ENCODE measurements around the gene RECQL5.
"Not testable (repeated sequence)": the region's sequence is repeated elsewhere in the genome, so short reads cannot be mapped to it uniquely, and the experiment has no call there.

Gene RECQL5

DNA sequence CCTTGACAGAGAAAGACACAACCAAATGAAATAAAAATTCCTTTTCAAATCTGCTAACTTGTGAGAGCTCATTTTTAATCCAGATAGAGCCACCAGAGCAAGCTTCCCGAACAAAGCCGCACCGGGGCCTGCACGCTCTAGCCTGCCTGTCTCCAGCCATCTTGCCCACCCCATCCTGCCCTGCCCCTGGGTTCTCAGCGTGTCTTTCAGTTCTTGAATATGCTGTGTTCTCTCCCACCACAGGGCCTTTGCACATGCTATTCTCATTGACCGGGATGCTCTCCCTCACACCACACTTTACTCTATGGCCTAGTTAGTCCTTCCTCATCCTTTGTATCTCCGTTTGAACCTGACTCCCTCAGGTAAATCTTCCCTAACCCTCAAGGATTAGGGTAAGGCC, 19.0 kb downstream of the RECQL5 start:
- DNase-seq (ENCODE audit: low read depth): no peak

DNA sequence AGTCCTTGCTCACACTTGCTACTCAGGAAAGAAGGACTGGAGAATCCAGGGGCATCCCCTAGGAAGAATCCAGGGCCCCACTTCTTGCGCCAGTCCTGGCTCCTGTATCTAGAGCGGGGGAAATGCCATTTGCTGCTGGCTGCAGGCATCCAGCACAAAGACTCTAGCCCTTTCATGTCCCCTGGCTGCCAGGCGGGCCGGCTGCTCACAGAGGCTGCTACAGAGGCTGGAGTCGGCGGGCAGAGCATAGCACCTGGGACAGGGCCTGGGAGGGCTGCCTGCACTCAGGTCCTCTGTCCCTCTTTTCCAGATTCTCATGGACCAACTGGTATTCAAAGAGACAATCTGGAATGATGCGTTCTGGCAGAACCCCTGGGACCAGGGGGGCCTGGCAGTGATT, 19.9 kb downstream of the RECQL5 start:
- no peak for DNase-seq (ENCODE audit: low read depth)

DNA sequence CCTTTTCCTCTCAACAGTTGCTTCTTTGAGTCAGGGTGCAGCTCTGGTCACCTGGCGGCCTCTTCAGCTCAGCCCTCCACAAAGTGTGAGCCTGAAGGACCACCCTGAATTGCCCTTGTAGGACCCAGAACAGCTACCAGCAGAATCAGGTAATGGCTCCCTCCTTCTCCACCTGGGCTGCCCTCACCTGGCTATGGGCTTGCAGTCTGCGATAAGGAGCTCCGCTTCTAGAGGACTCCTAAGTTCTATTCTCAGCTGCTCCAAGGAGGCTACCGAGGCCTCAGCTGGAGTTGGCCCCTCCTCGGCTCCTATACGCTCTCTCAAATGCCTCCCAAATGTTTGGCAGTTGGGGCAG, 20.3 kb downstream of the RECQL5 start:
- DNase-seq (ENCODE audit: low read depth): no peak

DNA sequence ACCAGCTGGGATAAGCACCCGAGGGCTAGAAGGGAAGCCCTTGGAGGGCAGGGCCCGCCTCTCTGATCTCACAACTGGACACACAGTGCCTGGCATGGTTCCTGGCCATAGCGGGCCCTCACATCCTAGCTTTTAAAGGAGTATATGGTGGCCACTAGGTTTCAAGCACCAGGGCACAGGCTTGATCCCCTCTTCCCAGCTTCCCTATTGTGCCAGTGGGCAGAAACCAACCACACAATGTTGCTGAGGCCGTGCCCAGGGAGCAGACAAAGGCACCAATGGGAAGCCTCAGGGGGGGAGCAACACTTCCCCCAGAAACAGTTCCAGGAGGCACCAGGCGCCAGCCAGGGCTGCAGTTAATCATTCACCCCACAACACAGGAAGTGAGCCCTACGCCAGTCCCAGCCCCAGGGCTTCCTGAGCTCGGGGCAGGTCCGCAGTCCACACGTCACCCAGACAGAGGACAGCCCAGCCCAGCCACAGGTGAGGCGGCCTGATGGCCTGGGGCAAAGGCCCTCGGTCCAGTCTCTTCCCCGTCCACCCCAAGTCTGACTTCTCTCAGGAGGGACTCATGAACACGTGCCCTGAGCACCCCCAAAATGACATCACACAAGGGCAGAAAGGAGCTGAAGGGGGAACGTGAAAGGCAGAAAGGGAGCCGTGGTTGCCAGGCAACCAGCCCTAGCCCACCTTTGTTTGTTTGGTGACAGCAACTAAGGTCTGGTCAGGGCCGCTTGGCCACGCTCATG, 20.9 kb downstream of the RECQL5 start:
- DNase-seq (ENCODE audit: low read depth): no peak

DNA sequence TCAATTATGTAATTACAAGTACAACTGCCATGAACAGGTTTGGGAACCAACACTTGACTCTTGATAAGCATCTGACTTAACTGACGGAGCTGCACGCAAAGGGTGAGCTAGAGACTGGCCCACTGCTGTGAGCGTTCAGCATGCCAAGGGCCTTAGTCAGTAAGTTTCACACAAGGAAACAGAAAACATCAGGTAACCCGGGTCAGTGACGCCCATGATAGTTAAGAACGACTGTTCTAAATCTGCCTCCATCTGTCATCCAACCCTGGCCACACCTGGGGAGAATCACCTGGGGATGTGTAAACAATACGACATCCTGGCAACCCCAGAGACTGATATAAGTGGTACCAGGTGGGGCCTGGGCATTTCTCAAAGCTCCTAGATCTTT, 21.5 kb downstream of the RECQL5 start:
- no peak for DNase-seq (ENCODE audit: low read depth)

DNA sequence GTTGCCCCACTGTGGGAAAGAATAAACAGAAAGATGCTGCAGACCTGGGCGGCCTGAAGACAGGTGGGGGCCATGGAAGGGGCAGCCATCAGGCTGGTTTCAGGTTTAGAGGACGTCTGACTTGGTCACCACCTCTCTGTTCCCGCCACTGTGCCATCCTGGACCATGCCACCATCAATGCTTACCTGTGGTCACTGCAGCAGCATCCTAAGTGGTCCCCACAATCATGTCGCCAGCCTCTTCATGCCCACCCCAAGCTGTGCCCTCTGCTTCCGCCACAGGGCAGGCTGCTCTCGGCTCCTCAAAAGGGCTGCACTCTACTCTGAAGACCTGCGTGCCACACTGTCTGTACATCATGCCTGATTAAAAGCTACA, 23.3 kb downstream of the RECQL5 start:
- no peak for DNase-seq (ENCODE audit: low read depth)

DNA sequence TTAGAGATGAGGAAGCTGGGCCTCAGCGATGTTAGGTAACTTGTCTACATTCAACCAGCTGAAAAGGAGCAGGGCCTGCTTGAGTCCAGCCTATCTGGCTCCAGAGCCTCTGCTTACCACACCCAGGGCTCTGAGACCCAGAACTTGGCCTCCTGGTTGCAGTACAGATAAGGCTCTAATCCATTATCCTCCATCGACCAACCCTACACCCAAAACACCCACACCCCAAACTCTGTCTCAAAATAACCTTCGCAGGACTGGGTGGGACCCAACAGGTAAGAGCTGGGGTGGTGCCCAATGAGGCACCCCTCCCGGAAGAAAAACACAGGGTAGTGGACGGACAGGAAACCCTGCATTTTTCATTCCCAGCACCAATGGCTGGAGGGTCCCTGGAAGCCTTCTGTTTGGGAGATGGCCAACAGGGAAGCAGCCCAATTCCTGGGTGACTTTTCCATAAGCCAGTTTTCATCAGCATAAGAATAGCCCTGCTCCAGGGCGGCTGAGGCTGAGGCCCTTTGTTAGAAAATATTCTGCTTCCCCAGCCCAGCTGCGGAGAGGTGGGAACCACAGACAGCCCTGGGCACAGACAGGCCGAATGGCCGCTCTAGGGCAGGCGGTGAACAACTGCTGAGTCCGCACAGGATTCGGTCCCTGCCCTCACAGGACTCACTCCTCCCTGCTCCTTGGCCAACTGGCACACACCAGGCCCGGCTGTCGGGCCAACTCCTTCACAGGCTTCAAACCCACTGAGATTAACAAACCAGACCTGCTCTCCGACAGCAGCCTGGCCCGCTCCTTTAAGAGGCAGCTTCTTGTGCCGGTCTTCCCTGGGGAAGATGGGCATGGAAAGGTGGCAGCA, 23.9 kb downstream of the RECQL5 start:
- DNase-seq (ENCODE audit: low read depth): no peak

DNA sequence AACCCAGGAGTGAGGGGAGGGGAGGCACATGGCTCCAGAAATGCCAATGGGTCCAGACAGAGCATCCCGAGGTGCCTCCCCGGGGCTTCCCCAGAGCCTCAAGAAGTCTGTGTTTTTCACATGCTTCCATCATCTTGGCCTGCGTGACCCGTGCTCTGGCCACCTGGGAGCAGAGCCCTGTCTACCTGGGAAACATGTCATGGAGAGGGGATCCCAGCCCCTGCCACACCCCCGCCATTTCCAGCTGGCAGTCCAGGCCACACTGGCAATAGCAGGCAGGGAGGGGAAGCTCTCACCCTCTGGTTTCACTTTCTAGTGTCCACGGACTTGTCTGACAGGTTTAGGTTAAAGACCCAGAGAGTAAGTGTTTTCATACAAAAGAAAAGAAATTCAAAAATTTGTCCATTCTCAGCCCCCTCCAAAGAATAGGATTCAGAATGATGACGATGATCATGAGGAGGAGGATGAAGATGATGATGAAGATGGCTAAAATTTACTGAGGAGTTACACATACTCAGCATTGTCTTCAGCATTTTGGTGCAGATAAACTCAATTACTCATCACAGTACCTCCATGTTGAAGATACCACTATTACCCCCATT, 24.7 kb downstream of the RECQL5 start:
- DNase-seq (ENCODE audit: low read depth): no peak

DNA sequence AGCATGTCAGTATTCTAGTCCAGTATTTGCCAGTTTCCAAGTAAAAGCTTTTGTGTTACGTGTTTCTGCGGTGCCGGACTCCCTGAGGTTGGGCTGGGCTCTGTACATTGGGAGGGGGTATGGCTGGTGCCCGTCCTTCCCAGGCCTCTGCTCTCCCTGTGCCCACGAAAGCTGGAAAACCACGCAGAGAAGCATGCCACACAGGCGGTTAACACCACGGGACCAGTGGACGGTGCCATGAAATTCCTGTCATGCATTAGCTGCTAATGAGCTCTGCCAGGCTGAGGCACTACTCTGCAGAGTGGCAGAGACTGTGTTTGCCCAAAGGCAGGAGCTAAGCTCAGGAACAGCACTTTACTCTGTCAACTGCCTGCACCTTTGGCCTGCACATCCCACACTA, 25.6 kb downstream of the RECQL5 start:
- no peak for DNase-seq (ENCODE audit: low read depth)

DNA sequence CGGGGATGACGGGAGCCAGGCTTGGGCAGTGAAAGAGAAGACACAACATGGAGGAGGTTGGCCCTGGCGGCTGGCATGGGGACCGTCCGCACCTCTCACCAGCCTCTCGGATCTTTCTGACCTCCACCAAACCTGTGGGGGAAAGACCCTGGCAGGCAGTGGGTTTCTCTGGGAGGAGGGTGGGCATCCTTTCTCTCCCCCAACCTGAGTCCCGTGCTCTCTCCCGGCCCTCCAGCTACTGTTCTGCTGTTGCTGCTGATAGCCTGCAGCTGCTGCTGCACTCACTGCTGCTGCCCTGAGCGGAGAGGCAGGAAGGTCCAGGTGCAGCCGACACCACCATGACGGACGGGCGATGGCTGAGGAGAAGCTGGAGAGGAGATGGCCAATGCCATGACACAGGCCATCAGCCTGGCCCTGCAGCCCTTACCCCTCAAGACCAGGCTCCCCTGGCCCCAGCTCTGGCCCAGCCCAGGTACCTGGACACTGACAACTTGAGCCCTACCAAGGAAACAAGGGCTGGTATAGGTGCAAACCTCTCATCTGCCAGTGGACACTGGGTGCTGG, 26.3 kb downstream of the RECQL5 start:
- DNase-seq (ENCODE audit: low read depth): no peak

DNA sequence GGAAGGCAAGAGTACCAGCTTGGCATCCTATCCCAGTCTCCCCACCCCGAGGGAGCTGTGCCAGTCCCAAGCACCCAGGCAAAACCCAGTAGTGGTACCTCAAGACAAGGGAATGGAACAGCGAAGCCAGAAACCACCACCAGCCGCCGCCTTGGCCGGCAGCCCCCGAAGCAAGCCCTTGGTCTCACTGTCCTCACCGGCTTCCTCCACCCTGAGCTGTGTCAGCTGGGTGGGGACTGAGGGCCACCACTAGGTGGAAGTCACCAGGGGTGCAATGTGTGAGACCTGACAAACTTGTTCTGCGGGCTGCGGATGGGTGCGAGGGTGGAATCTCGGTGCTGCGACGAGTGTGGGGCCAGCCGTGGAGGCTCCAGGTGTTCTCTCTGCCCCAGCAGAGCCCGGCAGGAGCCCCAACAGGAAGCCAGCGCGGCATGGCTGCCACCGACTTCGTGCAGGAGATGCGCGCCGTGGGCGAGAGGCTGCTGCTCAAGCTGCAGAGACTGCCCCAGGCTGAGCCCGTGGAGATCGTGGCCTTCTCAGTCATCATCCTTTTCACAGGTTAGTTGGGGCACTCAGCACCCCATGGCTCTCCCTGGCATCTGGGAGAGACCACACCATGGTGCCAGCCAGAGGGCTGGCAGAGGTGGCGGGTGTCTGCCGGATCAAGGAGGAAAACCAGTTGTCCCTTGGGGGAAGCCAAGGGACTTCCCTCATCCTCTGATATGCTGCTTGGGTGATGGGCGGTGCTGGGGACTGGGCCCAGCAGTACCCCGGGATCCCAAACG, 27.0 kb downstream of the RECQL5 start:
- DNase-seq (ENCODE audit: low read depth): no peak

DNA sequence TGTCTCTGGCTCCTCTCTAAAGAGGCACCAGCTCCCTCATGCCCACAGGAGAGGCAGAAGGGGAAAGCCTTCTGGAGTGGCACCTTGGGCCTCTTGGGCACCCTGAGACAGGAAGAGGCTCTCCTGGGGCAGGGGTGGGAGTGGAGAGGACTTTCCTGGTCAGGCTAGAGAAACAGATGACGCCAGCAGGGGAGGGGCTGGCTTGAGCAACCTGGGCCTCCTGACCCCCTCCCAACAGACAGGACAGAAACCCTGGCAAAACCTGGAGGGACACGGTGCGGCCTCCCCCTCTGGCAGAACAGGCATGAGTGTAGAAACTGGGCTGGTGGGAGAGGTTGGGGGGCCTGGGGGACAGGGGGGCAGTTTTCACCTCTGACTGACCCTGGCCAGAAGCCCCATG, 27.6 kb downstream of the RECQL5 start:
- DNase-seq (ENCODE audit: low read depth): no peak

DNA sequence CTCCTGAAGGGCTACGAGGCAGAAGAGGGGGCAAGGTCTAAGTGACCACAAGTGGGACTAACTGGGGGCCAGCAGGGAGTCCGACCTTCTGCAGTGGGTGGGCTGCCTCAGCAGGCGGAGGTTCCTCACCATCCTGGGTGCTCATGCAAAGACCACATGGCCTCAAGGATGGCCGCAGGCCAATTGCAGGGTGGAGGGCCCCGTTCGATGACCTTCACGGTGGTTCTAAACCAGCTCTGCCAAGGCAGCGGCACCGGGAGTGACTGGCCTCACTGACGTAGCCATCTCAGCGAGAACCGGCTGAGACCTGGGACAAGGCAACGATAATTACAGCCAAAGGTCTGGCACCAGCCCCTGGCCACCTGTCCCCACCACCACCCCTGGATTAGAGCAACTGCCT, 28.1 kb downstream of the RECQL5 start:
- DNase-seq (ENCODE audit: low read depth): no peak

DNA sequence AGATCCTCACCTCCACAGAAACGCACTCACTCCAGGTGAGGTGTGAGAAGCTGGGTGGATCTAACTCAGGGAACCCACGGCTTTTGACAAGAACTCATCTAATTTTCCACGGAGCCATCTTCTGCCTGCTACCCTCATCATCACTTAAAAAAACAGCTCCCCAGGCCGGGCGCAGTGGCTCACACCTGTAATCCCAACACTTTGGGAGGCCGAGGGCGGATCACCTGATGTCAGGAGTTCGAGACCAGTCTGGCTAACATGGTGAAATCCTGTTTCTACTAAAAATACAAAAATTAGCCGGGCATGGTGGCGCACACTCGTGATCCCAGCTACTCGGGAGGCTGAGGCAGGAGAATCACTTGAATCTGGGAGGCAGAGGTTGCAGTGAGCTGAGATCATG, 28.9 kb downstream of the RECQL5 start:
- not testable (repeated sequence) for DNase-seq (ENCODE audit: low read depth)

DNA sequence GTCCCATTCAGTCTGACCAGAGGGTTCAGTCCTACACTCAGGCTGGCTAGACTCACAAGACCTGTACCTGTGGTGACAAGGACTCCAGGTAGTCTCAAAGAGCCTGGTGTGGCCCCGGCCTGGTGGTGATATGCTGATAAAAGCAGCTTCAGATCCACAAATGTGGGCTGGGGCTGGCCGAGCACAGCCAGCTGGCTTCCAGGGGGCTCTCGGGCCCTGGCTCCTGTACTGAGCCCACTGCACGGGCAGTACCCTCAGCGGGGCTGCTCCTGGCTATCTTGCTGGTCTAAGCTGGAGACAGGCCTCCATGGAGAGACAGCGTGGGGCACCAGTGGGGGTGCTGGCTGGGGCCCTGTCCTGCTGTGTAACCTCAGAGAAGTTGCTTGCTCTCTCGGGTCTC, 29.4 kb downstream of the RECQL5 start:
- no peak for DNase-seq (ENCODE audit: low read depth)

DNA sequence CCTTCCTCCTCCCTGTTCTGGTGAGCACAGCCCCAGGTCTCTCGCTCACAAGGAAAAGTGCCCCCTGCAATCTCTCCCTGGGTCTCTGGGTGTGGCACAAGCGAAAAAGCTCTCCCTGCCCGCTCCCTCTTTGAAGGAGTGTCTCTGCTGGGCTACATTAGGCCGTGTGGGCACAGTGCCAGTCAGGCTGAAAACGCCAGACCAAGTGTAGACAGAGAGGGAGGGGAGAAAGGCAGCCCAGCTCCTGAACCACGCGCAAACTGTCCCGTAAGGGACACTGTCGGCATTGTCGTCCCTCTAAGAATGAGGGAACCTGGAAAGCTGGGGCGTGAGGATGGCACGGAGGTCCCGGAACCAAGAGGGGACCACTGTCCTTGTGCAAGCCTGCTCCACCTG, 29.8 kb downstream of the RECQL5 start:
- DNase-seq (ENCODE audit: low read depth): no peak

DNA sequence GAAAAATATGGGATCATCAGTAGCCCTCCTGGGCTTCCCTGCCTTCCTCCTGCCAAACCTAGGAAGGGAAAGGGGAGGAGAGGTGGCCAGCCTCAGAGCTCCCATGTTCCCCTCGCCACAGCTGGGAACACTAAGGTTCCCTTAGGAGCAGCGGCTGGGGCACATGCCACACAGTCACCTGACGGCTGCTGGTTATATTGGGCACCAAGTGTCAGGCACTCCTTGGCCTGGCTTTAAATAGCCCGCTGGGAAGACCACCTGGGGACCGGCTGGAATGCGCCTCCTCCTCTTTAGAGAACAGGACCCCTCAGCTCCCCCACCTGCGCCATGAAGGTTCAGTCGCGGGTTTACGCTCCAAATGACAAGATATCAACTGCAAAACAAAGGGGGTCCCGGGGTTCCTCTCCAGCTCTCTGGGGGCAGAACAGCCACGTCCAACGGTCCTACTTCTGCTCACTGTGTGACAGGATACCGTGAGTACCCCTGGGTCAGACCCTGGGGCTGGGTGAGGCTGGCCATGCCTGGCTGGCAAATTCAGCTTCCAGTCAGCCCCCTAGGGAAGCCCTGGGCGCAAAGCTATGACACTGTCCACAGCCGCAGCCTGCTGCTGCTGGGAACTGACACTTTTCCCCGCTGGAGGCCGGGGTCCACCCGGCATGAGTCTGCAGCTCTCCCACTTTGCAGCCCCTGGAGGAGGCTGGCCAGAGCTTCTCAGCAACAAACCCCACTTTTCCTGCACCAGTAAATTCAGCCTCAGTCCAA, 30.4 kb downstream of the RECQL5 start:
- no peak for DNase-seq (ENCODE audit: low read depth)

DNA sequence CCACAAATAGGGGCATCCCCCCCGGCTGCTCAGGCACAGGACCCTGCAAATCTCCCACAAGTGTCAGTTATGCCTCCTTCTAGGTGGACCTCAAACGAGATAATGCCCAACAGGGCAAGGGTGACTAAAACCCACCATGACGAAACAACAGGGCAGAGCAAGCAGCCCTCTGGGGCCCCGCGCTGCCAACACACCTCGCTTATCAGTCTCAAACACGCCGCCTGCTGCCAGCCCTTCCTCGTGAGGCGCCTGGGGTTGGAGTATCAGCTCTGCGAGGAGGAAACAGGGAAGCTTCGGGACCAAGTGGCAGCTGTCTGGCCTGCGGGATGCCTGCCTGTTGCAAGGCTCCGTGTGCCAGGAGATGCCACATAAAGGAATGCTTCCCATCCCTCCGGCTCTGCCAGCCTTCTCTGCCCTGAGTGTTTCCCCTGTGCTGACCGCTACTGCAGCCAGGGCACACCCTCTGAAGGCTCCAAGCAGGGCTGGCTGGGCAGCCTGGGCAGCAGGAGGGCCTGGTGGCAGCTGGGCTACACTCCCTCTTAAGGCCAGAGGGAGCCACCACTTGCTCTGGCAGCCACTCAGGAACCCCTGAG, 31.2 kb downstream of the RECQL5 start:
- no peak for DNase-seq (ENCODE audit: low read depth)

DNA sequence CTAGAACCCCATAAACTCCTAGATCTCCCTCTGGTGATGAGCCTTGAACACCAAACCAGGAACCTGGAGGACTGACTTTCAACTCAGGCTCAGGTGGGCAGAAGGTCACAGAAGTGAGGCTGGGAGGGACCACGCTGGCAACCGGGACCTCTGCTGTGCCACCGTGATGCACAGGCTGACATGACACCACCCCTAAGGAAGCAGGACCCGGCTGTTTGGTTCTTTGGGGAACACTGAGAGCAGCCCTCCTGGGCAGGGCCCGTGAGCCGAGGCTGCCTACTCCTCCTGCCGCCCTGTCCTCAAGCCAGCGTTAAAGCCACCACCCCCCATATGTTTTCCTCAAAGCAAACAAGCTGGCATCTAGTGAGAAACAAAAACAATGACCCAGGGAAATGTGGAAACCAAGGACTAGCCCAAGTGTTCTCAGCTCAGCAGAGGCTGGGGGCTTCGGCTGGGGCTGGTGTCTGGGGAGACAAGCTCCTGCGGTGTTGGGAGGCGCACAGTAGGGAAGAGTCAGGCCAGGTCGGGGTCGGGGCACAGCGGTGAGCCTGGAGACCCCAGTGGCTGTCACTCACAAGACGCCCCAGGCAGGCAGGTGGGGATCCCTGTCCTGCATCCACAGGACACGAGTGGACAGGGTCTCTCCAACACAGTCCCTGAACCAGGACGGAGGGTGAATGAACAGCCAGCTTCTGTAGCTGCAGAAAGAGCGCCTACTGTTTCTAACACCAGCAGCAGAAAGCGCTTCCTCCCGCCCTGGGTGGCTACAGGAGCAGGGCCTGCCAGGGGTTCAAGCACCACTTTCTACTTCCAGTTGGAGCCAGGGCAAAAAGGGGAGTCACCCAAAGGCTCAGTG, 32.0 kb downstream of the RECQL5 start:
- DNase-seq (ENCODE audit: low read depth): no peak

DNA sequence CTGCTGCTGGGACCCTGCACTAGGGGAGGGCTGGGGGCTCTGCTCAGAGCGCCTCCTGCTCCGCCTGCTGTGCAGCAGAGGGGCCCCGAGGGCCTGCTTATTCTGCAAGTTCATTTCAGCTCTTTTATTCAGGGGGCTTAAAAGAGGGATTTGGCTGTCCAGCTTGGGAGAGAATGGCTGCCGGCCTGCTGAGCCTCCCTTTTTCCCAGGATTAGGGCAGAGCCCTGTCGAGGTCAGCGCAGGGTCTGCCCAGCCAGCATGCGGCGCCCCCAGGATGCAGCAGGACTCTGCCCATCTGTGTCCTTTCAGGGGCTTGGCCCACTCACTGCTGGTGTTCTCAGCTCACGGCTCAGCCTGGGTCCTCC, 32.6 kb downstream of the RECQL5 start:
- DNase-seq (ENCODE audit: low read depth): no peak

Data from stimulated activated CD8-positive, alpha-beta memory T cell treated with anti-CD3 and anti-CD28 coated beads, Interleukin-12 subunit alpha, Interleukin-12 subunit beta, amount 100 ng/mL, for 4 hours (primary cell).